WTC11 (cell line): ENCODE measurements around the gene GADL1.

Experiments used
- TF ChIP-seq, protein P1 (sequence below): fragments of 200-600 bp; IDR thresholded peaks from 2 replicates; pipeline ENCODE4 v1.8.0; 2022; ENCODE audit warnings: antibody characterized with exemption
- TF ChIP-seq, protein P2 (sequence below): sonication (generic); formaldehyde crosslinking; IDR thresholded peaks from 2 replicates; pipeline ENCODE4 v1.8.1; 2022; ENCODE audit warnings: mild to moderate bottlenecking, missing genetic modification reagents, moderate library complexity, borderline replicate concordance

GRCh38 chr3:30811151-30811795, 83.2 kb downstream of the GADL1 start:
- TF ChIP-seq, protein P1, sequence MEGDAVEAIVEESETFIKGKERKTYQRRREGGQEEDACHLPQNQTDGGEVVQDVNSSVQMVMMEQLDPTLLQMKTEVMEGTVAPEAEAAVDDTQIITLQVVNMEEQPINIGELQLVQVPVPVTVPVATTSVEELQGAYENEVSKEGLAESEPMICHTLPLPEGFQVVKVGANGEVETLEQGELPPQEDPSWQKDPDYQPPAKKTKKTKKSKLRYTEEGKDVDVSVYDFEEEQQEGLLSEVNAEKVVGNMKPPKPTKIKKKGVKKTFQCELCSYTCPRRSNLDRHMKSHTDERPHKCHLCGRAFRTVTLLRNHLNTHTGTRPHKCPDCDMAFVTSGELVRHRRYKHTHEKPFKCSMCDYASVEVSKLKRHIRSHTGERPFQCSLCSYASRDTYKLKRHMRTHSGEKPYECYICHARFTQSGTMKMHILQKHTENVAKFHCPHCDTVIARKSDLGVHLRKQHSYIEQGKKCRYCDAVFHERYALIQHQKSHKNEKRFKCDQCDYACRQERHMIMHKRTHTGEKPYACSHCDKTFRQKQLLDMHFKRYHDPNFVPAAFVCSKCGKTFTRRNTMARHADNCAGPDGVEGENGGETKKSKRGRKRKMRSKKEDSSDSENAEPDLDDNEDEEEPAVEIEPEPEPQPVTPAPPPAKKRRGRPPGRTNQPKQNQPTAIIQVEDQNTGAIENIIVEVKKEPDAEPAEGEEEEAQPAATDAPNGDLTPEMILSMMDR = no peak
- TF ChIP-seq, protein P2, sequence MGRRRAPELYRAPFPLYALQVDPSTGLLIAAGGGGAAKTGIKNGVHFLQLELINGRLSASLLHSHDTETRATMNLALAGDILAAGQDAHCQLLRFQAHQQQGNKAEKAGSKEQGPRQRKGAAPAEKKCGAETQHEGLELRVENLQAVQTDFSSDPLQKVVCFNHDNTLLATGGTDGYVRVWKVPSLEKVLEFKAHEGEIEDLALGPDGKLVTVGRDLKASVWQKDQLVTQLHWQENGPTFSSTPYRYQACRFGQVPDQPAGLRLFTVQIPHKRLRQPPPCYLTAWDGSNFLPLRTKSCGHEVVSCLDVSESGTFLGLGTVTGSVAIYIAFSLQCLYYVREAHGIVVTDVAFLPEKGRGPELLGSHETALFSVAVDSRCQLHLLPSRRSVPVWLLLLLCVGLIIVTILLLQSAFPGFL (CRISPR knock-in tag) = no peak
